Measurements from ENCODE around the gene PIGV.

- no peak for TF ChIP-seq CTCF (IDR thresholded peaks at IDR 0.05; ENCODE audit: low read depth, low read length)
- TF ChIP-seq POLR2A (IDR thresholded peaks at IDR 0.05; ENCODE audit: extremely low read depth, insufficient read length) = no peak
These were observed 33.5 kb upstream of the PIGV start for GRCh38 chr1:26754086-26754874.
